SK-N-MC (cell line): ENCODE results near the gene RPS5.

Experiments used
- EZH2 ChIP-seq: fragments of 200-600 bp; sonication (generic); IDR thresholded peaks from one replicate; pipeline ENCODE4 v1.6.1; 2017; ENCODE audit warnings: antibody characterized with exemption
- FOXP2 ChIP-seq: optimal IDR thresholded peaks from 2 replicates; pipeline ENCODE3; 2011; ENCODE audit warnings: mild to moderate bottlenecking, moderate library complexity; ENCODE audit not compliant: insufficient read depth; ENCODE audit errors: extremely low read length, control extremely low read depth
- POLR2AphosphoS5 ChIP-seq: IDR thresholded peaks from 2 replicates; pipeline ENCODE4 v1.6.1; 2012; ENCODE audit warnings: mild to moderate bottlenecking, low read depth, low read length, borderline replicate concordance

DNA sequence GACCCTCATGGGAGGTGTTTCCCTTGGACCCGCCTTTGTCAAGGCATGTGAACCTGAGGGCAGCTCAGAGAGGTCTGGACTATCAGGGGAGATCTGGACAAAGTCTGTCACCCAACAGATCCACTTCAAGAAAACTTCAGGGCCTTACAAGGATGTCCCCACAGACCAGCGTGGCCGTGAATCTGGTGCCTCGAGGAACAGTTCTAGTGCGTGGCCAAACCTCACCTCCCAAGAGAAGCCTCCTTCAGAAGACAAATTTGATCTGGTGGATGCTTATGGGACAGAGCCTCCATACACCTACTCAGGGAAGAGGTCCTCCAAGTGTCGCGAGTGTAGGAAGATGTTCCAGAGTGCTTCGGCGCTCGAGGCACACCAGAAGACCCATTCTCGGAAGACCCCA lies 48.7 kb upstream of the RPS5 start:
- TF ChIP-seq EZH2 (no peak), POLR2AphosphoS5 (no peak), FOXP2 (no peak)
